Measurements from ENCODE around the gene SDF4. TPM values are rescaled to one million over a fixed set of nuclear protein-coding genes. Genes with fewer than 3 reads are reported as not detected.

Gene SDF4
- total RNA-seq, 2 donors from 2014 or later = 177 to 185 TPM

DNA sequence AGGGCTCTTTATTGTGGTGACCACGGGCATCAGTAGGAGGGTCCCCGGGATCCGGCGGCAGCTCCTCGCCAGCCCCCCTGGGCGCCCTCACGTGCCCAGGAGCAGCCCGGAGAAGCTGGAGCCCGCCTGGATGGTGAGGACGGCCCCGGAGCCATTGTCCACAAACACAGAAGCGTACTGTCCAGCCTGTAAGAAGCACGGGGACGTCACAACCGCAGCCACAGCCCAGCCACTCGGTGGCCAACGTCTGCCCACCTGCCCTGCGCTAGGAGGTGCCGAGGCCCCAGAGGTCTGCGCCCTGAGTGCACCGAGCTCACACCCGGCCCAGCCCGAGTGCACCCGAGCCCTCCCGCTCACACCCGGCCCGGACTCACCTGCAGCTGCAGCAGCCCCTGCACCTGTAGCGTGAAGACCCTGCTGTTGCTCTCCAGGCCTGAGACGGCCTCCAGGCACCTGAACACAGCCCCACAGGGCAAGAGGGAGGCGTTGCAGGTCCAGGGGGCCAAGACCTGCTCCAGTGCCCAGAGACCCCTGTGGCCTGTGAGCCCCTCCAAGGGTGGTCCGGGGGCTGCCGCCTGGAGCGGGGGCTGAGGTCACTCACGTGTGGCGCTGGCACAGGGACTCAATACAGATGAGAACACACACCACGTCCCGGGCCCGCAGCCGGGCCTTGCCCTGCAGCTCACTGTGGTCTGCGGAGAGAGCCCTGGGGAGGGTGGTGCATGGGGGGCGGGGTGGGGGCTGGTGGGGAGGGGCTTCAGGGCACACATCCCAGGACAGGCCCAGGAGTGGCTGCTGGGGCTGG, 10.9 kb upstream of the SDF4 start:
- Histone ChIP-seq H3K27ac (no peak overlapping the region), H3K4me3 (no peak overlapping the region), H3K36me3 (no peaks in the 10 kb centered on the region), H3K4me1 (replicated peaks) (no peaks in the 10 kb centered on the region), H3K9me3 (no peaks in the 10 kb centered on the region), H3K27me3 (replicated peaks; ENCODE audit: insufficient read depth) (peaks cover 4% of the 10 kb centered on the region)
- 94% methylated on average over 34 of the region's 41 CpGs for WGBS
- intact Hi-C loops (cut with DNase I) = no loop called here
- TF ChIP-seq CTCF (IDR thresholded peaks at IDR 0.05) (no peak), POLR2AphosphoS5 (IDR thresholded peaks at IDR 0.05) (no peak), POLR2A (IDR thresholded peaks at IDR 0.05) (no peak)
- DNase-seq (ENCODE audit: low spot score) = no peak

GRCh38 chr1:1241588-1242219, 9.9 kb upstream of the SDF4 start:
- intact Hi-C loops (cut with DNase I) = no loop called here
- WGBS = 82% methylated on average over 21 of the region's 26 CpGs
- H3K27me3 ChIP-seq (replicated peaks; ENCODE audit: insufficient read depth) = no peaks in the 10 kb centered on the region

DNA sequence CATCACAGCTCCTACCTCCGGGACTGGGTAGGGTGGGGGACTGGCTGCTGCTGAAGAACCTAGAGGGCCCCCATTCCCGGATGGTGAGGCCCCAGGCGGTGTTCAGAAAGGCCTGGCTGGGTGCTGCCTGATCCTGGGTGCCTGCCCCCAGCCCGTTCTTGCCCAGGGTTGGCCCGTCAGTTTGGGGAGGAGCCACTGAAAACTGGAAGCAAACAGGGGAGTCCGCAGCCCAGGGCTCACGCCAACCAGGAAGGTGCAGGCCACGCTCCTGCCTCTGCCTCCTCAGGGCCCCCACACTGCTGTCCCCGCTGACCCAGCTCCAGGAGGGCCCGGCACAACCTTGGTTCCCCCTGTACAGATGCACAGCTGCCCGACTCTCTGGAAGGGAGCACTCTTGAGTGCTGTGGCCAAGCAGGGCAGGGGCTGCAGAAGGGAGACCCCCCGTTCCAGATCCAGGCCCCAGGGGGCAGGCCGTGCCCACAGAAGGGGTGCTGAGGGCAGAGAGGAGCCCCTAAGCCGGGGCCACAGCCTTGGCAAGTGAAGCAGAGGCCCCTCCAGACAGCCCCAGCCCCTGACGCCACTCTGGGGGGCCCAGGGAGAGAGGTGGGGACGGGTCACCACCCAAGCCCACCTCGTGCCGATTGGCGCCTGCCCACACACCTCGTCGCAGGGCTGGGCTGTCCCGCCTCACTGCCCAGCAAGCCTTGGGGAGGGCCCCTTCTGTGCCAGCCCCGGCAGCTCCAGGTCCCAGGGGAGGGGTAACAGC, 9.2 kb upstream of the SDF4 start:
- 64% methylated on average over 17 of the region's 23 CpGs for WGBS
- Histone ChIP-seq H3K27ac (no peak overlapping the region), H3K4me1 (replicated peaks) (no peaks in the 10 kb centered on the region), H3K4me3 (no peak overlapping the region), H3K9me3 (no peaks in the 10 kb centered on the region), H3K36me3 (no peaks in the 10 kb centered on the region), H3K27me3 (replicated peaks; ENCODE audit: insufficient read depth) (no peaks in the 10 kb centered on the region)
- no peak for TF ChIP-seq POLR2A (IDR thresholded peaks at IDR 0.05)
- TF ChIP-seq CTCF (IDR thresholded peaks at IDR 0.05) = no peak
- no peak for TF ChIP-seq POLR2AphosphoS5 (IDR thresholded peaks at IDR 0.05)
- intact Hi-C loops (cut with DNase I) = no loop called here
- no peak for DNase-seq (ENCODE audit: low spot score)

More at GRCh38 chr1:1241588-1242219, 9.9 kb upstream of the SDF4 start:
- Histone ChIP-seq H3K4me3 (no peak overlapping the region), H3K36me3 (no peaks in the 10 kb centered on the region), H3K9me3 (no peaks in the 10 kb centered on the region), H3K27ac (no peak overlapping the region), H3K4me1 (replicated peaks) (no peaks in the 10 kb centered on the region)
- no peak for TF ChIP-seq POLR2AphosphoS5 (IDR thresholded peaks at IDR 0.05)
- TF ChIP-seq POLR2A (IDR thresholded peaks at IDR 0.05) = no peak
- no peak for DNase-seq (ENCODE audit: low spot score)

DNA sequence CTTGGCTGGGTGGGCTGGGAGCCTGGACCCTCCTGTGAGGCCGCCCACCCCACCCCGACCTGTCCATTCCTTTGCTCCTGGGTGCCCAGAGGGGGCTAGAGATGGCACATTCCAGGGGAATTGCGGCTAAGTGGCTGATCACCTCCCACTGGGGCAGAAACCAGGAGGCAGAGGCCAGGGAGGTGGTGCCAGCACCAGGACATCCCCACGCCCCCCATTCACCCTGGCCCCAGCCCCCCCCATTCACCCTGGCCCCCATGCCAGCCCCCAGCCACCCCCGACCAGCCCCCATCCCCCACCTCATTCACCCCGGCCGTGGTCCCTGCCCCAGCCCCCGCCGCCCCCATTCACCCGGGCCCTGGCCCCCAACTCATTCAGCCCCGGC, 8.5 kb upstream of the SDF4 start:
- Histone ChIP-seq H3K4me1 (replicated peaks) (no peaks in the 10 kb centered on the region), H3K9me3 (no peaks in the 10 kb centered on the region), H3K27me3 (replicated peaks; ENCODE audit: insufficient read depth) (no peaks in the 10 kb centered on the region), H3K36me3 (no peaks in the 10 kb centered on the region), H3K27ac (no peak overlapping the region), H3K4me3 (no peak overlapping the region)
- DNase-seq (ENCODE audit: low spot score) = no peak
- WGBS = 73% methylated on average over 2 of the region's 11 CpGs
- intact Hi-C loops (cut with DNase I) = no loop called here
- TF ChIP-seq POLR2AphosphoS5 (IDR thresholded peaks at IDR 0.05) (no peak), POLR2A (IDR thresholded peaks at IDR 0.05) (no peak), CTCF (IDR thresholded peaks at IDR 0.05) (no peak)

DNA sequence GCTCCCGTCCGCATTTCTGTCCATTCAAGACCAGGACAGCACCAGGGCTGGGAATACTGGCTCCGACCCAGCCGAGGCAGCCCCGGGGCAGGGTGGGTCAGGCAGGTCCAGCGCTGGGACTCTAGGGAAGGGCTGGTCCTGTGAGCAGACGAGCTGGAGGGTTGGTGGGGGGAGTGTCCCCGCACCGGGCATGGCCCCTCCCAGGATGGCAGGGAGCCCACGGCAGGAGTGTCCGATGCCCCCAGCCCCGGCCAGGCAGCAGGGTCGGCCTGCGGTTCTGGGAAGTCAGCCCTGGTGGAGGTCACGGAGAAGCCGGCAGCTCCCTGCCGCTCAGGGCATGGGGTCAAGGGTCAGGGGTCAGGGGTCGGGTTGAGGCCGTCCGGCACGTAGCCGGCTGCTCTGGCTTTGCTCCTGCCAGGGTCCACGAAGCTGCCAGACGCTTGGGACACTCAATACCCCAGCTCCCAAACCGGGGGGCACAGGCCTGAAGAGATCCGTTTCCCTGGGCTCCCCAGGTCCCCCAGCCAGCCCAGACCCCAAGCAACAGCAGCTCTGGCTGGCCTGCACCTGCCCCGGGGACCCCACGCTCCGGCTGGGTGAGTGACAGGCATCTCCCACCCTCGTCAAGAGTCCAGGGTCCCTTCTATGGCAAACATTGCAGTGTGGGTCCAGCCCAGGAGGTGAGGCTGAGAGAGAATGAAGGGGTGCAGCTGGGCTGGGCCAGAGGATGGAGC, 8.0 kb upstream of the SDF4 start:
- Histone ChIP-seq H3K4me3 (no peak overlapping the region), H3K36me3 (no peaks in the 10 kb centered on the region), H3K4me1 (replicated peaks) (no peaks in the 10 kb centered on the region), H3K27me3 (replicated peaks; ENCODE audit: insufficient read depth) (no peaks in the 10 kb centered on the region), H3K27ac (no peak overlapping the region), H3K9me3 (no peaks in the 10 kb centered on the region)
- TF ChIP-seq POLR2AphosphoS5 (IDR thresholded peaks at IDR 0.05) (no peak), CTCF (IDR thresholded peaks at IDR 0.05) (no peak), POLR2A (IDR thresholded peaks at IDR 0.05) (no peak)
- intact Hi-C loops (cut with DNase I) = no loop called here
- DNase-seq (ENCODE audit: low spot score) = no peak
- WGBS = 47% methylated on average over 25 of the region's 30 CpGs
